Measurements from ENCODE around the gene RBMS3. TPM values are rescaled to one million over a fixed set of nuclear protein-coding genes. Genes with fewer than 3 reads are reported as not detected.

The RBMS3 gene
- total RNA-seq, 2 experiments from 2014 or later = 1.0 TPM; not detected in 1

- no peaks in the 10 kb centered on the region for H4K20me1 ChIP-seq (ENCODE audit: insufficient read depth, low read length)
- H3K79me2 ChIP-seq (ENCODE audit: insufficient read depth, low read depth, low read length) = no peaks in the 10 kb centered on the region
- TF ChIP-seq CTCF (conservative IDR thresholded peaks at IDR 0.05; ENCODE audit: low read length) = no peak
- TF ChIP-seq EZH2phosphoT487 (IDR thresholded peaks at IDR 0.05; ENCODE audit: borderline replicate concordance, low read depth, low read length) = no peak
- no TSS peak for BruUV-seq (replicated peaks)
- H3K4me2 ChIP-seq (ENCODE audit: low read length) = peak overlapping the region; percentile 0; the same call in 1 of the 2 replicates
- no peaks in the 10 kb centered on the region for H3K9me3 ChIP-seq (ENCODE audit: low read length)
- ChIA-PET POLR2A (interaction anchor here (0.6 kb wide), 2 partner anchors 30 to 156 kb away, joined by 3 read pairs; no protein-coding TSS in a partner anchor), CTCF (ENCODE audit: unreplicated experiment) (no interaction called here)
- no peak overlapping the region for H3K27ac ChIP-seq (ENCODE audit: low read depth, low read length, poor library complexity, severe bottlenecking)
- H2AFZ ChIP-seq (ENCODE audit: low read length) = 0 out of 2 replicates have a peak overlapping the region, but pooled peaks have one; percentile 0
- intact Hi-C loops (cut with micrococcal nuclease; ENCODE audit: unreplicated experiment) = no loop called here
- no peaks in the 10 kb centered on the region for H3K36me3 ChIP-seq (ENCODE audit: insufficient read depth, low read length)
- DNase-seq (ENCODE audit: low spot score) = peak; percentile 7
- no peaks in the 10 kb centered on the region for H3K9me2 ChIP-seq (ENCODE audit: insufficient read depth, low read length)
- H3K4me1 ChIP-seq (ENCODE audit: insufficient read depth, low read length, poor library complexity, severe bottlenecking) = peaks cover 10% of the 10 kb centered on the region
- H3K4me3 ChIP-seq (ENCODE audit: low read depth, low read length, poor library complexity, severe bottlenecking) = no peak overlapping the region
Measured at GRCh38 chr3:29247088-29247745, 33.7 kb upstream of the RBMS3 start.

GRCh38 chr3:29249829-29250345, 31.0 kb upstream of the RBMS3 start:
- Histone ChIP-seq H3K79me2 (ENCODE audit: insufficient read depth, low read depth, low read length) (no peaks in the 10 kb centered on the region), H3K9me3 (ENCODE audit: low read length) (no peaks in the 10 kb centered on the region), H3K4me2 (ENCODE audit: low read length) (no peak overlapping the region), H3K27ac (ENCODE audit: low read depth, low read length, poor library complexity, severe bottlenecking) (no peak overlapping the region), H3K9me2 (ENCODE audit: insufficient read depth, low read length) (no peaks in the 10 kb centered on the region), H2AFZ (ENCODE audit: low read length) (peak overlapping the region; percentile 17; the same call in 1 of the 2 replicates), H3K4me3 (ENCODE audit: low read depth, low read length, poor library complexity, severe bottlenecking) (no peak overlapping the region), H3K4me1 (ENCODE audit: insufficient read depth, low read length, poor library complexity, severe bottlenecking) (peaks cover 10% of the 10 kb centered on the region), H3K36me3 (ENCODE audit: insufficient read depth, low read length) (no peaks in the 10 kb centered on the region), H4K20me1 (ENCODE audit: insufficient read depth, low read length) (no peaks in the 10 kb centered on the region)
- ChIA-PET POLR2A (no interaction called here), CTCF (ENCODE audit: unreplicated experiment) (no interaction called here)
- BruUV-seq (replicated peaks) = no TSS peak
- DNase-seq (ENCODE audit: low spot score) = no peak
- no peak for TF ChIP-seq EZH2phosphoT487 (IDR thresholded peaks at IDR 0.05; ENCODE audit: borderline replicate concordance, low read depth, low read length)
- no peak for TF ChIP-seq CTCF (conservative IDR thresholded peaks at IDR 0.05; ENCODE audit: low read length)
- intact Hi-C loops (cut with micrococcal nuclease; ENCODE audit: unreplicated experiment) = no loop called here

Data from OCI-LY7 (cell line).